Activated T-cell treated with anti-CD3 and anti-CD28 coated beads, Interleukin-2, amount 50 U/mL, for 72 hours (primary cell): ENCODE measurements around the gene LRRC37A. TPM values are rescaled to one million over a fixed set of nuclear protein-coding genes. Genes with fewer than 3 reads are reported as not detected.
"Not testable (repeated sequence)": the region's sequence is repeated elsewhere in the genome, so short reads cannot be mapped to it uniquely, and the experiment has no call there.

Experiments
- ATAC-seq, 2 donors: fragments of 150-1000 bp; cut with Tn5 transposase; replicated peaks in 1 of 2; 2 replicates each; pipeline ENCODE4 v1.10.0; 2021; ENCODE audit warnings: moderate library complexity in 2 of 2, mild to moderate bottlenecking in 1 of 2
- DNase-seq, 2 donors: peaks; one replicate each; pipeline ENCODE4 v3.0.0; 2021 to 2022; ENCODE audit warnings: mixed read lengths in 1 of 2
- H3K27ac Mint-ChIP-seq: one replicate; pipeline ENCODE4 v1.8.0; 2022; ENCODE audit warnings: mild to moderate bottlenecking, moderate library complexity, mixed read lengths
- H3K27me3 Mint-ChIP-seq: one replicate; pipeline ENCODE4 v1.8.0; 2022; ENCODE audit warnings: low read depth, mixed read lengths
- H3K36me3 Mint-ChIP-seq, 2 donors: one replicate each; pipeline ENCODE4 v1.8.0; 2022; ENCODE audit warnings: mixed read lengths in 2 of 2, mild to moderate bottlenecking in 1 of 2; ENCODE audit not compliant: insufficient read depth in 2 of 2
- H3K4me1 Mint-ChIP-seq: one replicate; pipeline ENCODE4 v1.8.0; 2022; ENCODE audit warnings: low read depth, mixed read lengths
- H3K4me3 Mint-ChIP-seq, 2 donors: one replicate each; pipeline ENCODE4 v1.8.0; 2022; ENCODE audit warnings: mild to moderate bottlenecking in 2 of 2, mixed read lengths in 2 of 2, moderate library complexity in 2 of 2
- H3K9me3 Mint-ChIP-seq, 2 donors: one replicate each; pipeline ENCODE4 v1.8.0; 2022; ENCODE audit warnings: mixed read lengths in 2 of 2
- total RNA-seq, 2 donors: library from RNA; stranded (reverse); gene quantifications; one replicate each; pipeline ENCODE4 v1.2.3, GENCODE V29; 2022

The LRRC37A gene
- 1 to 10 TPM; 1.5 to 9.2 TPM for total RNA-seq

DNA sequence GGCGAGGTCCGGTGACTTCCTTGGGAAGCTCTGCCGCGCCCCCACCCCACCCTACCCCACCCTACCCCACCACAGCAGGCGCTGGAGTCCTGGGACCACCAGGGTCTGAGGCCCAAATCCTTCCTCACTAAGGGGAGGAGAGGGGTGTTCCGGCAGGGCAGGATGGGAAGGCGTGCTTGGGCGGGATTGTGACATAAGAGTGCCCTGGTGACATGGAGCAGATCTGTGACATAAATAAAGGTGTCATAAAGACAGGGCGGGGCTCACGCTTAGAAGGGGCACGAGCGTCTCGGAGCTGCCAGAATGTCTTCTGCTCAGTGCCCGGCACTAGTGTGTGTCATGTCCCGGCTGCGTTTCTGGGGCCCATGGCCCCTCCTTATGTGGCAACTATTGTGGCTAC lies at the start of gene LRRC37A:
LRRC37A (plus strand) TSS at position 301 of the 400 bp plus-strand sequence; CDS start at position 304, 3 bp downstream.
- not testable (repeated sequence) for H3K4me3 Mint-ChIP-seq, DNase-seq, H3K9me3 Mint-ChIP-seq, H3K36me3 Mint-ChIP-seq, H3K27me3 Mint-ChIP-seq, H3K27ac Mint-ChIP-seq, ATAC-seq
- peaks cover 12% of the 10 kb centered on the region for H3K4me1 Mint-ChIP-seq

DNA sequence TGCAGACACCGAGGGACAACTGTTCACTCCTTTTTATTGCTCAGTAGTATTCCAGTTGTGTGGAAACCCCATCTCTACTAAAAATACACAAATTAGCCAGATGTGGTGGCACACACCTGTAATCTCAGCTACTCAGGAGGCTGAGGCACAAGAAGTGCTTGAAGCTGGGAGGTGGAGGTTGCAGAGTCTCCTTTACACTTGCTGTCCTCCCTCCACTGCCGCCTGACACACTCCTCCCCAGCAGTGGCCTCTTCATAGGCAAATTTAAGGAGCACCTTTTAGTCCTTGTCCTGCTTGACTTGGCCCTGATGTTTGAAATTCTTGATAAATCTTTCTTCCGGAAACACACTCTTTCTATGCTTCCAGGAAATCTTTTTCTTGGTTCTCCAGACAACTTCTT lies 45.8 kb upstream of the LRRC37A start:
- not testable (repeated sequence) for H3K27ac Mint-ChIP-seq, DNase-seq, H3K9me3 Mint-ChIP-seq, ATAC-seq, H3K4me1 Mint-ChIP-seq, H3K4me3 Mint-ChIP-seq, H3K36me3 Mint-ChIP-seq
- peaks cover 12% of the 10 kb centered on the region for H3K27me3 Mint-ChIP-seq

DNA sequence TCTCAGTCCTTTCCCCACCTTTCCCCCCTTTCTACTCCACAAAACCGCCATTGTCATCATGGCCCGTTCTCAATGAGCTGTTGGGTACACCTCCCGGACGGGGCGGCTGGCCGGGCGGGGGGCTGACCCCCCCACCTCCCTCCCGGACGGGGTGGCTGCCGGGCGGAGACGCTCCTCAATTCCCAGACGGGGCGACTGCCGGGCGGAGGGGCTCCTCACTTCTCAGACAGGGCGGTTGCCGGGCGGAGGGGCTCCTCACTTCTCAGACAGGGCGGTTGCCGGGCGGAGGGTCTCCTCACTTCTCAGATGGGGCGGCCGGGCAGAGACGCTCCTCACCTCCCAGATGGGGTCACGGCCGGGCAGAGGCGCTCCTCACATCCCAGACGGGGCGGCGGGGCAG lies 42.1 kb upstream of the LRRC37A start:
- not testable (repeated sequence) for H3K4me3 Mint-ChIP-seq, DNase-seq, H3K4me1 Mint-ChIP-seq, H3K9me3 Mint-ChIP-seq, H3K36me3 Mint-ChIP-seq, H3K27ac Mint-ChIP-seq, ATAC-seq
- H3K27me3 Mint-ChIP-seq: peaks cover 12% of the 10 kb centered on the region

DNA sequence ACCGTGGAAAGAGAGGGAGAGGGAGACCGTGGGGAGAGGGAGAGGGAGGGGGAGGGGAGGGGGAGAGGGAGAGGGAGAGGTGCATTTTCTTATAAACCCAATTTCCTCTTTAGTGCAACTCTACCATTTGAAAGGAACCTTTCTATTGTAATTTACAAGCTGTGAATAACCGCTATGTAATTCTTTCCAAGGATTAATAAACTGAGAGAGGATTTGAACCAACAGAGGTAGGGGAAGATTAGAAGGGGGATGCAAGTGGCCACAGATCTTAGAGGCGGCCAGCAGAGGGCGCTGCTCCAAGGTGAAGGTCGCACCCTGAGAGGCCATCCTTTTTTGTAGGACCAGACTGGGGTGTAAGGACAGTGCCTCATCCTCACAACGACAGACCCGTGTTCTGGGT lies 41.2 kb upstream of the LRRC37A start:
- H3K4me1 Mint-ChIP-seq, H3K9me3 Mint-ChIP-seq, H3K36me3 Mint-ChIP-seq, H3K4me3 Mint-ChIP-seq, H3K27ac Mint-ChIP-seq: not testable (repeated sequence)
- ATAC-seq (peak; percentile 95 to 96), DNase-seq (peak; percentile 76 to 92)
- peaks cover 12% of the 10 kb centered on the region for H3K27me3 Mint-ChIP-seq

DNA sequence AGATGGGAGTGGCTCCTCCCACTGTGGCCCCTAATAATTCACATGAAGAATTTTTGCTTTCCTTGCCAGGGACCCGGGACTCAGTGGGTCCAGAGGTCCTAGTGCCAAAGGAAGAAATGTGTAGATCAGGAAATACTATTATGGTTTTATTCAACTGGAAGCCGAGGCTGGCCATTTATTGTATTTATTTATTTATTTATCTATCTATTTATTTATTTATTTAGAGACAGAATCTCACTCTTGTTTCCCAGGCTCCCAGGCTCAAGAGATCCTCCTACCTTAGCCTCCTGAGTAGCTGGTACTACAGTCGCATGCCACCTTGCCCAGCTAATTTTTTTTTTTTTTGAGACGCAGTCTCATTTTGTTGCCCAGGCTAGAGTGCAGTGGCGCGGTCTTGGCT lies 40.7 kb upstream of the LRRC37A start:
- not testable (repeated sequence) for H3K36me3 Mint-ChIP-seq, ATAC-seq, H3K27ac Mint-ChIP-seq, H3K4me3 Mint-ChIP-seq, H3K9me3 Mint-ChIP-seq, H3K4me1 Mint-ChIP-seq, DNase-seq
- H3K27me3 Mint-ChIP-seq: peaks cover 11% of the 10 kb centered on the region

DNA sequence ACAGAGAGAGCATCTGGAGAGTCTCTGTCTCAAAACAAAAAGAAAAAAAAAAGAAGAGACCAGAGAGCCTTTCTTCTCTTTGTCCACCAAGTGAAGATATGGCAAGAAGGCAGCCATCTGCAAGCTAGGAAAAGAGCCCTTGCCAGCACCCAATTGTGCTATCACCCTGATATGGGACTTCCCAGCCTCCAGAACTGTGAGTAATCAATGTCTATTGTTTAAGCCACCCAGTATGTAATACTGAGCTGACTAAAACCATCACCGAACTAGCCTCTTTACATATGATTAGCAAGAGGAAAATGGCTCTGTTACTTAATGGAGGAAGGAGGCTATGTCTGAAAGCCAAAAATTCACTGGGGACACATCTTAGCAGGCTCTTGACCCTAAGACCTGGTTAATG lies 38.6 kb upstream of the LRRC37A start:
- not testable (repeated sequence) for H3K4me1 Mint-ChIP-seq, H3K36me3 Mint-ChIP-seq, DNase-seq, H3K9me3 Mint-ChIP-seq, H3K4me3 Mint-ChIP-seq, H3K27ac Mint-ChIP-seq
- ATAC-seq: peak; percentile 15 to 52
- H3K27me3 Mint-ChIP-seq: peaks cover 11% of the 10 kb centered on the region

DNA sequence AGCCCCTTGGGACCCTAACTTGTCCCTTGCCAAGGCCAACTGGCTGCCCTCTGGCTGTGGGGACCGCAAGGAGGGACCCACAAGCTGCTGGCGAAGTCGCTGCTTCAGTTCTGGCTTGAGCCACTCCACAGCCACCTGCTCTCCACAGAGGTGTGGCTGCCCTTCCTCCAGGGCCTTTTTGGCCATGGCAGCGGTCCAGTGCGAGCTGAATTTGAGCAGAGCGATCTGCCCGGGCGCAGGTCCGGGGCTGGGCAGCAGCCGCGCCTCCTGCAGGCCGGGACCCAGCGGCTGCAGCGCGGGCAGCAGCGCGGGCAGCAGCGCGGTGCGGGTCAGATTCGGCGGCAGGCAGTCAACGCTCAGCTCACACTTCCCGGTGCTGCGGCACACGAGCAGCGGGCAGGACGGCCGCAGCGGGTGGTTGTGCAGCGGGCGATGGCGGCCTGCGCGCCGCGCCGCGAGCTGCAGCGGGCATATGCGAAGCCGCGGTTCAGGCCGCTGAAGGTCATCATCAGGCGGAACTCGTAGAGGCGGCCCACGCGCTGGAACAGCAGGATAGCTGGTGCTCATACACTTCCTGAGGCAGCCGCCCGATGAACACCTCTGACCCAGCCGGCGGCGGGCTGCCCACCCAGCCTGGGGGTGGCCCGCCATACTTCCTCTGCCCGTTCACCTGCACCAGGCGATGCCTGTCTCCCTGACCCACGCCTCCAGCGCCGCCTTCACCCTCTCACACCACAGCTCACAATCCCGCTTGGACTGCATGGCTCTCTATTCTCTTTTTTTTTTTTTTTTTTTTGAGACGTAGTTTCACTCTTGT lies 34.9 kb upstream of the LRRC37A start:
- not testable (repeated sequence) for H3K36me3 Mint-ChIP-seq, H3K27ac Mint-ChIP-seq, H3K9me3 Mint-ChIP-seq
- peak overlapping the region; percentile 71 to 85 for H3K4me3 Mint-ChIP-seq
- DNase-seq (peak in 1 of 2 donors; percentile 44), ATAC-seq (peak; percentile 71 to 78)
- peaks cover 20% of the 10 kb centered on the region for H3K4me1 Mint-ChIP-seq
- peaks cover 35% of the 10 kb centered on the region for H3K27me3 Mint-ChIP-seq

DNA sequence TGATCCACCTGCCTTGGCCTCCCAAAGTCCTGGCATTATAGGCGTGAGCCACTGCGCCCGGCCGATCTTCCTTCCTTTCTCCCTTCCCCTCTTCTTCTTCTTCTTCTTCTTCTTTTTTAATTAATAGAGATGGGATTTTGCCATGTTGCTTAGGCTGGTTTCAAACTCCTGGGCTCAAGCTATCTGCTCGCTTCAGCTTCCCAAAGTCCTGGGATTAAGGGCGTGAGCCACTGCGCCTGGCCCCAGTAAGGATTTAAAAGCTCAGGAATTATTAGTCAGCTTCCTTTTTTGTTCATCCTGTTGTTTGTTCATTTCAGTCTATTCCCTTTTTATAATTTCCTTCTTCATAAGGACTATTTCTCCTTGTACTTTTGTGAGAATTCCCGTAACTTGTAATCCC lies 32.7 kb upstream of the LRRC37A start:
- H3K36me3 Mint-ChIP-seq: peaks cover 0 to 6% of the 10 kb centered on the region in 2 donors
- DNase-seq: no peak
- H3K27ac Mint-ChIP-seq: no peak overlapping the region
- ATAC-seq: no peak
- peaks cover 36% of the 10 kb centered on the region for H3K4me1 Mint-ChIP-seq
- no peaks in the 10 kb centered on the region for H3K9me3 Mint-ChIP-seq
- no peak overlapping the region for H3K4me3 Mint-ChIP-seq
- peaks cover 52% of the 10 kb centered on the region for H3K27me3 Mint-ChIP-seq

DNA sequence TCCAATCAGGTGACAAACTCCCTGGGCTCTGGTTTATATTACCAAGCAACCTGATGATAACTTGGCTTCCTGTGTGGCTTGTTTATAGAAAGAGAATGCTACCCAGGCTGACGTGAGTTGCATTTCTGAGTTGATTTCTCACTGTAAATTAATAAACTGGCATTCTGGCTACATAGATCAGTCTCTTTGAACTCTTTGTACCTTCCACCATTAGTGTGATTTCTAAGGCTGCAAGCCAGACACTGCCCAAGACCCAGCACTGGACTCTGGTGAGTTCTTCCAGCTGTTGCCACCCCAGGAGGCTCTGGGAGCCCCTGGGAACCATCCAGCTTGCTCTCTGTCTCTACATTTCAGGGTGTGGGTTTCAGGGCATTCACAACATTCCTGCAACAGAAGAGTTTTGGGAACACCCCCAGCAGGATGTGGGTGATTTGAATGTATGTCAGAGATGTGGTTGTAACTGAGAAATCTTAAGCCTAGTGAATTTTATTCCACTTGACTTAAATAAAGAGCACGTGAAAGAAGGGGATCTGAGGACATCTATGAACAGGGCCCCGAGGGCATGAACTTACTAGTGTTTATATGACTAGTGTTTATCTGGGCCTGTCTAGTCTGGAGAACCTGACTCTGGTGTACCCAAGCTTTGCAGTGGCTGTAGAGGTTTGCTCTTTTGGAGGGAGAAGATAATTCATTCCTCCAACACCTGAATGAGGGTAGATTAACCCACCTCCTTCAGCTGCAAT lies 30.3 kb upstream of the LRRC37A start:
- Mint-ChIP-seq H3K27ac (peak overlapping the region; percentile 72), H3K4me3 (peak overlapping the region; percentile 52 to 92)
- DNase-seq: no peak

DNA sequence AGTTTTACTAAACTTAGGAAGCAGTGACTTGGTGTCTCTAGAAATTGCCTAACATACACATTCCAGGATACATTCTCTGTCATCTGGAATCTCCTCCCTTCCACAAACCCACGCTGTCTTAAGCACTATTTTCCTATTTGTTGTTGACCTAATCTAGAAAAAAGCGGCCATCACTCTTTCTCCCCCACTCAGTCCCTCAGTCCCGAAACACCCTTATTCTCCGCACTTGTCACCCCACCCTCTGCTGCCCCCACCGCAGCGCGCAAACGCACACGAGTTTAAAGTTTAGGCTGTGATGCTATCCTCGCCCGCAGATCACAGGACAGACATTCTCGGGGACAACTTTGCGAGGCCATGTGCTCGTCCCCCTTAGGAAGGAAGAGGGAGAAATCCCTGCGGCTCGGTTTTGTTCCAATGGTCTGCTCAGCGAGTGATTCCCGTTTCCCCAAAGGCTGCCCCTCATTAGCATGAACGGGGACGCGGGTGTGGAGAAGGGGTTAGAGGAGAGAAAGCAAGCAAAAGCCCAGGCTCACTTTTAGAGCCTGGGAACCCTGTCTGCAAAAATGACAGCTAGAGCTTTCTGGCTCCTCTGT lies 28.8 kb upstream of the LRRC37A start:
- not testable (repeated sequence) for ATAC-seq, H3K9me3 Mint-ChIP-seq, H3K36me3 Mint-ChIP-seq
- peak in 1 of 2 donors; percentile 42 for DNase-seq
- Mint-ChIP-seq H3K27ac (peak overlapping the region; percentile 73), H3K4me3 (peak overlapping the region; percentile 92 to 93), H3K4me1 (peaks cover 41% of the 10 kb centered on the region), H3K27me3 (peaks cover 70% of the 10 kb centered on the region)

More for the DNA sequence above, 30.3 kb upstream of the LRRC37A start:
- peaks cover 0 to 6% of the 10 kb centered on the region in 2 donors for H3K36me3 Mint-ChIP-seq
- no peaks in the 10 kb centered on the region for H3K9me3 Mint-ChIP-seq
- H3K4me1 Mint-ChIP-seq: peaks cover 47% of the 10 kb centered on the region
- H3K27me3 Mint-ChIP-seq: peaks cover 73% of the 10 kb centered on the region
- ATAC-seq: peak in 1 of 2 donors; percentile 18

DNA sequence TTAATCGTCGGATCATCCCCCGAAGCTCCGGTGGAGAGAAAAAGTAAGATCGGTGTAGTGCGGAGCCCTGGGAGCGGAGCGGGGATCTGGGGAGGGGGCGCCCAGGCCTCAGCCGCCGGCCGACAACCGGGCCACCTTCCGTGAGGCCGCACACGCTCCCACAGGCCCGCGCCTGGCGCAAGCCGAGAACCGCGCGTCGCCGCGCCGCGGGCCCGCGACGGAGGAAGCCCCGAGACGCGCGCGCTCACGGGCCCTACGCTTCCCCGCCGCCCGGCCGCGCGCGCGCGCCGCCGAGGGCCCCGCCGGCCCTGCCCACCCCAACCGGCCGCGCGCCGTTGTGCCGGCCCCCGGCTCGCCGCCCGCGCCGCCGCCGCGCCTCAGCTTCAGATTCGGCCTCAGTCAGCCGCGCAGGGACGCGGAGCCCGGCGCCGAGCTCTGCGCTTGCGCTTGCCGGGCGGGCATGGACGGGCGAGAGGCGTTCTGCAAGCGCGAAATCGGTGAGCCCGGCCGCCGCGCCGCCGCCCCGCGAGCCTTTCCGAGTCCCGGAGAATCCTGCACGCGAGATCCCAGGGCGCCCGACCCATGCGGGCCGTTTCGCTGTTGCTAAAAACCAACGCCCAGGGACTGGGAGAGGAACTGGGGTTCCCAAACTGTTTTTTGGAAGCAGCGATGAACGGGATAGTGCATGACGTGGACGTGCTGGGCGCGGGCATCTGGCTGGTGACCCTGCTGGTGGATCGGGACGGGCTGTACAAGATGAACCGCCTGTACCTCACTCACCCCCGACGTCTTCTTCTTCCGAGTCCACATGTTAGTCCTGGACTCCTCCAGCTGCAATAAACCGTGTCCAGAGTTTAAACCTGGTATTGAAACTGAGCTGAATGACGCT lies 28.0 kb upstream of the LRRC37A start:
- peak; percentile 90 to 95 for ATAC-seq
- no peaks in the 10 kb centered on the region for H3K9me3 Mint-ChIP-seq
- H3K27ac Mint-ChIP-seq: peak overlapping the region; percentile 73

DNA sequence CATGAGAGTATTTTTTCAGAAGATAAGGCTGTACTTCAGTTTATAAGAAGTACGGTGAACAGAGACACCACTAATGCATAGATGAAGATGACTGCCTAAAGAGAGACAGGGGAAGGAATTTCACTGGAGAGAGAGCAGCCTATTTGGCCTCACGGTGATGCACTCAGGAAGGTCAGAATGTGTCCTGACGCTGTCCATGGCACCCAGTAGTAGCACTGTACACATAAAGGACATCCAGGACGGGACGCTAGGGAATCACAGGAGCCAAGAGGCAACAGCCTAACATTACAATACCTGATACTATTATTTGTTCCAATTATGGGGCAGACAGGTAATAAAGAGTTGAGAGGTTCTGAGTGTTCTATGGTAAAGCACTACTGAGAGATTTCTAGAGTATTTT lies 24.9 kb upstream of the LRRC37A start:
- Mint-ChIP-seq H3K27ac (no peak overlapping the region), H3K4me1 (peaks cover 28% of the 10 kb centered on the region), H3K27me3 (peaks cover 69% of the 10 kb centered on the region), H3K4me3 (no peak overlapping the region), H3K36me3 (no peaks in the 10 kb centered on the region), H3K9me3 (no peaks in the 10 kb centered on the region)
- ATAC-seq (no peak), DNase-seq (no peak)

More for the DNA sequence above, 28.0 kb upstream of the LRRC37A start:
- peaks cover 41% of the 10 kb centered on the region for H3K4me1 Mint-ChIP-seq
- H3K27me3 Mint-ChIP-seq: peaks cover 63% of the 10 kb centered on the region
- H3K36me3 Mint-ChIP-seq: no peaks in the 10 kb centered on the region
- peak overlapping the region; percentile 92 to 93 for H3K4me3 Mint-ChIP-seq
- DNase-seq: peak; percentile 81 to 91
